HepG2 (cell line): ENCODE data around the gene GEMIN2. TPM values are rescaled to one million over a fixed set of nuclear protein-coding genes. Genes with fewer than 3 reads are reported as not detected.
A peak's percentile ranks its signal among the peaks of the same experiment; 100 is the strongest.

Experiments
- CC2D1A ChIP-seq: sonication (generic); formaldehyde crosslinking; IDR thresholded peaks from 2 replicates; pipeline ENCODE4 v1.8.1; 2023; ENCODE audit warnings: mild to moderate bottlenecking, missing genetic modification reagents
- CEBPB ChIP-seq: IDR thresholded peaks from 2 replicates; pipeline ENCODE4 v1.6.1; 2011; ENCODE audit warnings: low read depth, low read length, improper control_type of control experiment, borderline replicate concordance
- CERS6 ChIP-seq: sonication (generic); formaldehyde crosslinking; IDR thresholded peaks from 2 replicates; pipeline ENCODE4 v1.5.0; 2020; ENCODE audit warnings: missing genetic modification reagents
- FOSL1 ChIP-seq: sonication (generic); formaldehyde crosslinking; IDR thresholded peaks from 2 replicates; pipeline ENCODE4 v1.9.0; 2021; ENCODE audit warnings: missing genetic modification reagents, borderline replicate concordance
- FOXP1 ChIP-seq, 2 experiments: fragments of 450-650 bp in 1 of 2; IDR thresholded peaks; 2 replicates each; pipeline ENCODE4 v1.6.1; 2017 to 2018; ENCODE audit warnings: antibody characterized with exemption in 1 of 2
- HNF4A ChIP-seq: sonication (generic); formaldehyde crosslinking; IDR thresholded peaks from 2 replicates; pipeline ENCODE4 v1.4.0; 2020; ENCODE audit warnings: missing genetic modification reagents
- HNRNPH1 ChIP-seq: fragments of 200-400 bp; formaldehyde crosslinking; optimal IDR thresholded peaks from 2 replicates; pipeline ENCODE3; 2017; ENCODE audit warnings: mild to moderate bottlenecking, low read depth, low read length
- HNRNPL ChIP-seq: fragments of 200-400 bp; formaldehyde crosslinking; IDR thresholded peaks from 2 replicates; pipeline ENCODE4 v1.6.1; 2017; ENCODE audit warnings: mild to moderate bottlenecking, low read depth, low read length
- HNRNPUL1 ChIP-seq: fragments of 200-400 bp; formaldehyde crosslinking; IDR thresholded peaks from 2 replicates; pipeline ENCODE4 v1.6.1; 2017; ENCODE audit warnings: low read depth, mild to moderate bottlenecking, low read length, moderate library complexity
- MEF2D ChIP-seq: sonication (generic); formaldehyde crosslinking; IDR thresholded peaks from 2 replicates; pipeline ENCODE4 v1.5.1; 2020; ENCODE audit warnings: mild to moderate bottlenecking, missing genetic modification reagents
- MXD3 ChIP-seq: IDR thresholded peaks from 2 replicates; pipeline ENCODE4 v1.6.1; 2016; ENCODE audit warnings: mild to moderate bottlenecking, missing biosample characterization, missing genetic modification reagents
- NCOA5 ChIP-seq: sonication (generic); formaldehyde crosslinking; IDR thresholded peaks from 2 replicates; pipeline ENCODE4 v1.4.0; 2020; ENCODE audit warnings: missing genetic modification reagents
- NFRKB ChIP-seq: fragments of 450-650 bp; IDR thresholded peaks from 2 replicates; pipeline ENCODE4 v1.6.1; 2017
- POLR2G ChIP-seq: fragments of 200-400 bp; formaldehyde crosslinking; IDR thresholded peaks from 2 replicates; pipeline ENCODE4 v1.6.1; 2018; ENCODE audit warnings: mild to moderate bottlenecking, low read depth, low read length, moderate library complexity
- RFX3 ChIP-seq: IDR thresholded peaks from 2 replicates; pipeline ENCODE4 v1.6.1; 2016; ENCODE audit warnings: missing biosample characterization, missing genetic modification reagents
- SMAD9 ChIP-seq: sonication (generic); formaldehyde crosslinking; IDR thresholded peaks from 2 replicates; pipeline ENCODE4 v1.5.1; 2020; ENCODE audit warnings: mild to moderate bottlenecking, missing genetic modification reagents
- SNAPC5 ChIP-seq: sonication (generic); formaldehyde crosslinking; IDR thresholded peaks from 2 replicates; pipeline ENCODE4 v1.8.1; 2023; ENCODE audit warnings: mild to moderate bottlenecking, missing genetic modification reagents, borderline replicate concordance
- SPEN ChIP-seq: sonication (generic); formaldehyde crosslinking; IDR thresholded peaks from 2 replicates; pipeline ENCODE4 v1.5.1; 2020; ENCODE audit warnings: low read depth, mild to moderate bottlenecking, missing genetic modification reagents
- WIZ ChIP-seq: sonication (generic); formaldehyde crosslinking; IDR thresholded peaks from 2 replicates; pipeline ENCODE4 v1.5.1; 2020; ENCODE audit warnings: mild to moderate bottlenecking, missing genetic modification reagents
- ZNF280D ChIP-seq: sonication (generic); formaldehyde crosslinking; IDR thresholded peaks from 2 replicates; pipeline ENCODE4 v1.5.1; 2020; ENCODE audit warnings: mild to moderate bottlenecking, missing genetic modification reagents
- ZNF501 ChIP-seq: sonication (generic); formaldehyde crosslinking; IDR thresholded peaks from 2 replicates; pipeline ENCODE4 v1.5.1; 2020; ENCODE audit warnings: mild to moderate bottlenecking, moderate library complexity, missing genetic modification reagents
- ZNF550 ChIP-seq: sonication (generic); formaldehyde crosslinking; IDR thresholded peaks from 2 replicates; pipeline ENCODE4 v1.4.0; 2020; ENCODE audit warnings: mild to moderate bottlenecking, missing genetic modification reagents, borderline replicate concordance
- ZNF552 ChIP-seq: sonication (generic); formaldehyde crosslinking; IDR thresholded peaks from 2 replicates; pipeline ENCODE4 v1.9.0; 2022; ENCODE audit warnings: missing genetic modification reagents, mild to moderate bottlenecking, borderline replicate concordance
- polyA plus RNA-seq, 8 experiments: library from polyadenylated mRNA; depleted of rRNA in 3 of 8; stranded (reverse) in 7 of 8; unstranded in 1 of 8; fragments of >200 nt; fragmentation: Illumina TruSeq in 4 of 8; extraction: Trizol in 4 of 8; gene quantifications; 2 replicates each; pipeline versions ENCODE4 v1.2.1 to v1.2.3, GENCODE V29; 2011 to 2016; ENCODE audit warnings: low read depth in 4 of 8, missing spikeins in 1 of 8, mixed read lengths in 1 of 8; ENCODE audit not compliant: insufficient read depth in 1 of 8
- total RNA-seq, 5 experiments: library from RNA; depleted of rRNA; stranded (reverse); fragments of >200 nt; fragmentation: Illumina TruSeq; extraction: Trizol; gene quantifications; 2 replicates each; pipeline ENCODE4 v1.2.3, GENCODE V29; 2016; ENCODE audit warnings: low read depth in 1 of 5

GEMIN2 gene
- total and polyA plus RNA-seq, 2 of the 13 experiments (the other 11 are each of a cell fraction or from before 2014, with no cell fraction given) = 54.8 to 110 TPM

- TF ChIP-seq ZNF280D (CRISPR knock-in tag) = peak; percentile 95
- peak; percentile 91 for TF ChIP-seq SMAD9
- TF ChIP-seq HNRNPUL1 = no peak
- TF ChIP-seq SPEN (CRISPR knock-in tag) = peak; percentile 71; the same call in 1 of the 2 replicates
- peak; percentile 100 for TF ChIP-seq ZNF501 (CRISPR knock-in tag)
- TF ChIP-seq HNRNPH1 = no peak
- no peak for TF ChIP-seq CERS6 (CRISPR knock-in tag)
- TF ChIP-seq FOXP1 (IDR thresholded peaks at IDR 0.05) = no peak
- no peak for TF ChIP-seq FOXP1 (CRISPR knock-in tag; IDR thresholded peaks at IDR 0.05)
- no peak for TF ChIP-seq NFRKB
- no peak; the same call in 1 of the 2 replicates for TF ChIP-seq FOSL1 (CRISPR knock-in tag)
- TF ChIP-seq MEF2D = peak; percentile 91
- TF ChIP-seq SNAPC5 = 0 out of 2 replicates have a peak, but pooled peaks have one; percentile 75
- TF ChIP-seq CEBPB = no peak; the same call in 1 of the 2 replicates
- TF ChIP-seq RFX3 (CRISPR knock-in tag) = 0 out of 2 replicates have a peak, but pooled peaks have one; percentile 4
- 0 out of 2 replicates have a peak, but pooled peaks have one; percentile 54 for TF ChIP-seq ZNF552 (CRISPR knock-in tag)
- TF ChIP-seq CC2D1A = peak; percentile 87; the same call in 1 of the 2 replicates
- TF ChIP-seq WIZ = no peak
- TF ChIP-seq ZNF550 = peak; percentile 99
- peak; percentile 96 for TF ChIP-seq MXD3 (CRISPR knock-in tag)
- TF ChIP-seq HNF4A (CRISPR knock-in tag) = peak; percentile 21; the same call in 1 of the 2 replicates
- TF ChIP-seq POLR2G = peak; percentile 100
- TF ChIP-seq NCOA5 (CRISPR knock-in tag) = no peak
- TF ChIP-seq HNRNPL = no peak; the same call in 1 of the 2 replicates
Observed at GRCh38 chr14:39114073-39114838, at the start of gene GEMIN2 (continued).
